ENCODE measurements around the gene CELF2. TPM values are rescaled to one million over a fixed set of nuclear protein-coding genes. Genes with fewer than 3 reads are reported as not detected.
"Not testable (repeated sequence)": the region's sequence is repeated elsewhere in the genome, so short reads cannot be mapped to it uniquely, and the experiment has no call there.

Gene CELF2
- total RNA-seq, 1 donor: 21.9 TPM

GRCh38 chr10:10992961-10993714 is 24.5 kb upstream of the CELF2 start:
- TF ChIP-seq CTCF (IDR thresholded peaks at IDR 0.05; ENCODE audit: insufficient read depth, low read length): no peak
- DNase-seq (ENCODE audit: low read depth): no peak
- no peak overlapping the region for H3K4me3 ChIP-seq (ENCODE audit: low read depth, low read length)

GRCh38 chr10:10993785-10994184 is 23.9 kb upstream of the CELF2 start:
- no peak overlapping the region for H3K4me3 ChIP-seq (ENCODE audit: low read depth, low read length)
- no peak for DNase-seq (ENCODE audit: low read depth)
- no peak for TF ChIP-seq CTCF (IDR thresholded peaks at IDR 0.05; ENCODE audit: insufficient read depth, low read length)

- no peak overlapping the region for H3K4me3 ChIP-seq (ENCODE audit: low read depth, low read length)
- no peak for DNase-seq (ENCODE audit: low read depth)
- TF ChIP-seq CTCF (IDR thresholded peaks at IDR 0.05; ENCODE audit: insufficient read depth, low read length): no peak
Measured at GRCh38 chr10:10994360-10994759, 23.3 kb upstream of the CELF2 start.

GRCh38 chr10:10995120-10995519 is 22.6 kb upstream of the CELF2 start:
- no peak for DNase-seq (ENCODE audit: low read depth)
- H3K4me3 ChIP-seq (ENCODE audit: low read depth, low read length): no peak overlapping the region
- TF ChIP-seq CTCF (IDR thresholded peaks at IDR 0.05; ENCODE audit: insufficient read depth, low read length): no peak

- no peak for DNase-seq (ENCODE audit: low read depth)
- no peak for TF ChIP-seq CTCF (IDR thresholded peaks at IDR 0.05; ENCODE audit: insufficient read depth, low read length)
Measured at GRCh38 chr10:10996966-10997620, 20.6 kb upstream of the CELF2 start.

GRCh38 chr10:10999501-10999900 is 18.2 kb upstream of the CELF2 start:
- not testable (repeated sequence) for H3K4me3 ChIP-seq (ENCODE audit: low read depth, low read length); DNase-seq (ENCODE audit: low read depth)

More at GRCh38 chr10:10996966-10997620, 20.6 kb upstream of the CELF2 start:
- no peak overlapping the region for H3K4me3 ChIP-seq (ENCODE audit: low read depth, low read length)

- no peak for DNase-seq (ENCODE audit: low read depth)
- no peak for TF ChIP-seq CTCF (IDR thresholded peaks at IDR 0.05; ENCODE audit: insufficient read depth, low read length)
Measured at GRCh38 chr10:11002485-11002884, 15.2 kb upstream of the CELF2 start.

More at GRCh38 chr10:11002485-11002884, 15.2 kb upstream of the CELF2 start:
- no peak overlapping the region for H3K4me3 ChIP-seq (ENCODE audit: low read depth, low read length)

All from fibroblast of the aortic adventitia (primary cell).